Epithelial cell of proximal tubule (primary cell): ENCODE results near the gene SERTAD1. TPM values are rescaled to one million over a fixed set of nuclear protein-coding genes. Genes with fewer than 3 reads are reported as not detected.

Source experiments
- DNase-seq: peaks from one replicate; pipeline ENCODE4 v3.0.0-alpha.2; 2011; ENCODE audit warnings: low read depth
- H3K4me3 ChIP-seq: 2 replicates; pipeline ENCODE4 v1.5.1; 2011; ENCODE audit warnings: low read depth, mild to moderate bottlenecking, low read length
- total RNA-seq: library from RNA; depleted of rRNA; stranded (reverse); fragments of >200 nt; gene quantifications from 2 replicates; pipeline ENCODE4 v1.2.3, GENCODE V29; 2015
- TF ChIP-seq, protein P1 (sequence below): conservative IDR thresholded peaks from 2 replicates; pipeline ENCODE4 v1.5.1; 2012; ENCODE audit warnings: low read depth, mild to moderate bottlenecking, low read length

SERTAD1 gene
- total RNA-seq, 1 donor from 2014 or later: 14.2 TPM

DNA sequence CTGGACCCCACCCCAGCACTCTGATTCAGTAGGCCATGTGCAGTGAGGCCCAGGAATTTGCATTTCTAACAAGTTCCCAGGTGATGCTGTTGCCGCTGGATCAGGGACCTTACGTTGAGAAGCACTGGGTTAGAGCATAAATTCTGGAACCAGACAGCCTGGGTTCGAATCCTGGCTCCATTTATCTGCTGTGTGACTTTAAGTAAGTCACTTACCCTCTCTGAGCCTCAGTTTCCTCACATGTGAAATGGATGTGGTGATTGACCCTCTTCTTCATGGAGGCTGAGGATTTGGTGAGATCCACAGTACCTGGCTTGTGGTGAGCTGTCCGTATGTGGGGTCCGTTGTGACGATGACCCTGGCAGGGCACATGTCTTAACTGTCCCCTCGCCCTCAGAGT is 51.7 kb downstream of the SERTAD1 start:
- H3K4me3 ChIP-seq: no peak overlapping the region
- TF ChIP-seq, protein P1, sequence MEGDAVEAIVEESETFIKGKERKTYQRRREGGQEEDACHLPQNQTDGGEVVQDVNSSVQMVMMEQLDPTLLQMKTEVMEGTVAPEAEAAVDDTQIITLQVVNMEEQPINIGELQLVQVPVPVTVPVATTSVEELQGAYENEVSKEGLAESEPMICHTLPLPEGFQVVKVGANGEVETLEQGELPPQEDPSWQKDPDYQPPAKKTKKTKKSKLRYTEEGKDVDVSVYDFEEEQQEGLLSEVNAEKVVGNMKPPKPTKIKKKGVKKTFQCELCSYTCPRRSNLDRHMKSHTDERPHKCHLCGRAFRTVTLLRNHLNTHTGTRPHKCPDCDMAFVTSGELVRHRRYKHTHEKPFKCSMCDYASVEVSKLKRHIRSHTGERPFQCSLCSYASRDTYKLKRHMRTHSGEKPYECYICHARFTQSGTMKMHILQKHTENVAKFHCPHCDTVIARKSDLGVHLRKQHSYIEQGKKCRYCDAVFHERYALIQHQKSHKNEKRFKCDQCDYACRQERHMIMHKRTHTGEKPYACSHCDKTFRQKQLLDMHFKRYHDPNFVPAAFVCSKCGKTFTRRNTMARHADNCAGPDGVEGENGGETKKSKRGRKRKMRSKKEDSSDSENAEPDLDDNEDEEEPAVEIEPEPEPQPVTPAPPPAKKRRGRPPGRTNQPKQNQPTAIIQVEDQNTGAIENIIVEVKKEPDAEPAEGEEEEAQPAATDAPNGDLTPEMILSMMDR: no peak
- no peak for DNase-seq

DNA sequence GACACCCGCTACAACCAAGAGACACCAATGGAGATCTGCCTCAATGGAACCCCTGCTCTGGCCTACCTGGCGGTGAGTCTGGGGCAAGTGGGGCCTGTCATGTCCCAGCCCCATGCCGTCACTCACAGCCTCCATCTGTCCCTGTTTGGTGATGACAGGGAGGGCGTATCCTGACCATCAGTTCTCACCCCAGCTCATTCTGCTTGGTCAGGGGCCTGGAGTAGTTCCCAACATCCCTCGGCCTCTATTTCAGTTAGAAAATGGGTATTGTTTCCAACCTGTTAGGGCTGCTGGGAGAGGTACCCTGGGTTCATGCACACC is 54.0 kb downstream of the SERTAD1 start:
- no peak overlapping the region for H3K4me3 ChIP-seq
- DNase-seq: no peak
- TF ChIP-seq, protein P1: no peak

Other genes starting within 250 kb of the SERTAD1 start
- 9.9 and 10.4 TPM in 2 replicates for gene MAP3K10, start 234.6 kb downstream of the SERTAD1 start, total RNA-seq
- not detected in 2 replicates for gene TTC9B, start 207.6 kb downstream of the SERTAD1 start, total RNA-seq
- 0.14 and 0.23 TPM in 2 replicates for gene CCNP, start 199.3 kb downstream of the SERTAD1 start, total RNA-seq
- 46.4 and 77.0 TPM in 2 replicates for gene AKT2, start 140.6 kb downstream of the SERTAD1 start, total RNA-seq
- 10.6 and 13.5 TPM in 2 replicates for gene C19orf47, start 77.6 kb downstream of the SERTAD1 start, total RNA-seq
- 148 and 284 TPM in 2 replicates for gene PLD3, start 77.3 kb downstream of the SERTAD1 start, total RNA-seq
- not detected in 2 replicates for gene HIPK4, start 35.8 kb downstream of the SERTAD1 start, total RNA-seq
- gene PRX, start 12.6 kb downstream of the SERTAD1 start, total RNA-seq: 0.80 and 1.3 TPM in 2 replicates
- 11.3 and 18.1 TPM in 2 replicates for gene SERTAD3, start 18.3 kb upstream of the SERTAD1 start, total RNA-seq
- gene BLVRB, start 39.8 kb upstream of the SERTAD1 start, total RNA-seq: 29.0 and 34.0 TPM in 2 replicates
- gene SPTBN4, start 41.0 kb upstream of the SERTAD1 start, total RNA-seq: 0.14 and 0.17 TPM in 2 replicates
- gene SHKBP1, start 150.9 kb upstream of the SERTAD1 start, total RNA-seq: 108 and 113 TPM in 2 replicates
- 24.4 and 149 TPM in 2 replicates for gene LTBP4, start 175.4 kb upstream of the SERTAD1 start, total RNA-seq